DMS153 treated with DMSO at 0.1 percent for 48 hours (cell line): Measurements from ENCODE around the gene CCDC174.

Experiments used
- DNase-seq: peaks from one replicate; lab custom pipeline; 2025; ENCODE audit not compliant: unreplicated experiment; lab: John Stamatoyannopoulos, UW

Gene CCDC174

GRCh38 chr3:14625443-14625842, 26.1 kb upstream of the CCDC174 start:
- DNase-seq: no peak

- DNase-seq: no peak
These were observed 23.7 kb upstream of the CCDC174 start for GRCh38 chr3:14627815-14628214.

GRCh38 chr3:14628406-14628805, 23.2 kb upstream of the CCDC174 start:
- DNase-seq: no peak

GRCh38 chr3:14630404-14631100, 21.0 kb upstream of the CCDC174 start:
- no peak for DNase-seq

- no peak for DNase-seq
These were observed 20.5 kb upstream of the CCDC174 start for GRCh38 chr3:14631101-14631497.

- no peak for DNase-seq
These were observed 19.7 kb upstream of the CCDC174 start for GRCh38 chr3:14631687-14632441.

GRCh38 chr3:14632442-14632930, 19.1 kb upstream of the CCDC174 start:
- DNase-seq: no peak

- DNase-seq: no peak
These were observed 18.1 kb upstream of the CCDC174 start for GRCh38 chr3:14633417-14633816.

- no peak for DNase-seq
These were observed 17.6 kb upstream of the CCDC174 start for GRCh38 chr3:14633819-14634424.

- DNase-seq: no peak
These were observed 16.7 kb upstream of the CCDC174 start for GRCh38 chr3:14634763-14635400.

- DNase-seq: no peak
These were observed 15.0 kb upstream of the CCDC174 start for GRCh38 chr3:14636496-14637087.

- no peak for DNase-seq
These were observed 11.4 kb upstream of the CCDC174 start for GRCh38 chr3:14640157-14640562.

GRCh38 chr3:14640734-14641133, 10.8 kb upstream of the CCDC174 start:
- no peak for DNase-seq

- DNase-seq: no peak
These were observed 10.2 kb upstream of the CCDC174 start for GRCh38 chr3:14641346-14641745.

- DNase-seq: no peak
These were observed 6.1 kb upstream of the CCDC174 start for GRCh38 chr3:14645453-14645852.

GRCh38 chr3:14646131-14646573, 5.4 kb upstream of the CCDC174 start:
- DNase-seq: no peak

- DNase-seq: no peak
These were observed 4.8 kb upstream of the CCDC174 start for GRCh38 chr3:14646589-14647413.

GRCh38 chr3:14647976-14648955, 3.3 kb upstream of the CCDC174 start:
- no peak for DNase-seq

- no peak for DNase-seq
These were observed 2.1 kb upstream of the CCDC174 start for GRCh38 chr3:14649466-14649865.
